ENCODE measurements around the gene PIGM. TPM values are rescaled to one million over a fixed set of nuclear protein-coding genes. Genes with fewer than 3 reads are reported as not detected.

The PIGM gene
- total RNA-seq, 2 experiments from 2014 or later: 3.9 to 4.0 TPM

GRCh38 chr1:160078512-160079195, 46.9 kb upstream of the PIGM start:
- peak; percentile 97 for ATAC-seq
- peaks cover 50% of the 10 kb centered on the region for H3K27me3 Mint-ChIP-seq
- no peak overlapping the region for H3K4me3 Mint-ChIP-seq
- peaks cover 13% of the 10 kb centered on the region for H3K4me1 Mint-ChIP-seq (ENCODE audit: low read depth)
- ChIA-PET CTCF (interaction anchor here (0.7 to 33.7 kb wide), 42 partner anchors 8 to 300 kb away, joined by 3 to 693 read pairs (median 5); partner anchors contain the start of genes ATP1A2, CASQ1, IGSF8 and IGSF9), POLR2A (interaction anchor here (0.6 to 2.0 kb wide), 4 partner anchors 10 to 297 kb away, joined by 3 to 11 read pairs (median 4); no protein-coding TSS in a partner anchor)
- TF ChIP-seq, protein P1, sequence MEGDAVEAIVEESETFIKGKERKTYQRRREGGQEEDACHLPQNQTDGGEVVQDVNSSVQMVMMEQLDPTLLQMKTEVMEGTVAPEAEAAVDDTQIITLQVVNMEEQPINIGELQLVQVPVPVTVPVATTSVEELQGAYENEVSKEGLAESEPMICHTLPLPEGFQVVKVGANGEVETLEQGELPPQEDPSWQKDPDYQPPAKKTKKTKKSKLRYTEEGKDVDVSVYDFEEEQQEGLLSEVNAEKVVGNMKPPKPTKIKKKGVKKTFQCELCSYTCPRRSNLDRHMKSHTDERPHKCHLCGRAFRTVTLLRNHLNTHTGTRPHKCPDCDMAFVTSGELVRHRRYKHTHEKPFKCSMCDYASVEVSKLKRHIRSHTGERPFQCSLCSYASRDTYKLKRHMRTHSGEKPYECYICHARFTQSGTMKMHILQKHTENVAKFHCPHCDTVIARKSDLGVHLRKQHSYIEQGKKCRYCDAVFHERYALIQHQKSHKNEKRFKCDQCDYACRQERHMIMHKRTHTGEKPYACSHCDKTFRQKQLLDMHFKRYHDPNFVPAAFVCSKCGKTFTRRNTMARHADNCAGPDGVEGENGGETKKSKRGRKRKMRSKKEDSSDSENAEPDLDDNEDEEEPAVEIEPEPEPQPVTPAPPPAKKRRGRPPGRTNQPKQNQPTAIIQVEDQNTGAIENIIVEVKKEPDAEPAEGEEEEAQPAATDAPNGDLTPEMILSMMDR (IDR thresholded peaks at IDR 0.05): peak; percentile 87
- DNase-seq: peak; percentile 86
- no peaks in the 10 kb centered on the region for H3K36me3 Mint-ChIP-seq (ENCODE audit: low read depth)
- H3K9me3 Mint-ChIP-seq: no peaks in the 10 kb centered on the region
- intact Hi-C loops (cut with micrococcal nuclease): no loop called here
- no peak overlapping the region for H3K27ac Mint-ChIP-seq

- TF ChIP-seq, protein P1 (IDR thresholded peaks at IDR 0.05): no peak
- POLR2A ChIA-PET: interaction anchor here (1.5 to 2.0 kb wide), 2 partner anchors 31 to 125 kb away, joined by 4 to 11 read pairs; no protein-coding TSS in a partner anchor
- Mint-ChIP-seq H3K9me3 (no peaks in the 10 kb centered on the region), H3K36me3 (ENCODE audit: low read depth) (no peaks in the 10 kb centered on the region), H3K27me3 (peaks cover 49% of the 10 kb centered on the region), H3K27ac (no peak overlapping the region), H3K4me3 (no peak overlapping the region), H3K4me1 (ENCODE audit: low read depth) (peaks cover 13% of the 10 kb centered on the region)
- CTCF ChIA-PET: interaction anchor here (1.1 to 33.7 kb wide), 15 partner anchors 9 to 175 kb away, joined by 3 to 693 read pairs (median 17); partner anchors contain the start of genes IGSF8 and PIGM
- DNase-seq: no peak
- ATAC-seq: no peak
- intact Hi-C loops (cut with micrococcal nuclease): no loop called here
Measured at GRCh38 chr1:160077486-160077885, 45.7 kb upstream of the PIGM start.

DNA sequence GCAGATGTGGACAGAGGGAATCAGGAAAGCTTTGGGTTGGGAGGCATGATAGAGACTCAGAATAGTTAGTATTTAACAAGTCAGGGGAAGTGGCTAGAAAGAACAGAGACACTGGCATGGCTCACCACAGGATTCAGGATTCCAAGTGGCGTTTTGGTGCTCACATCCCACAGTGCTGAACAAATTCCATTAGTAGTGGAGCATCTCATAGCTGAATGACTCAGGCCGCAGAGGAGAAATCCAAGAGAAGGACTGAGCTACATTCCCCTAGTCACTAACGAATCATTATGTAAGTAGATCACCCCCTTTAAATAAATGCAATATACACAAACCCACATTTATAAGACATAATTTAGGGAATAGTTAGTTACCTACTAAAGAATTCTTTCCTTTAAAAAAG, 44.5 kb upstream of the PIGM start:
- ATAC-seq (no peak), DNase-seq (no peak)
- CTCF ChIA-PET: interaction anchor here (4.4 to 33.7 kb wide), 4 partner anchors 8 to 69 kb away, joined by 38 to 693 read pairs (median 48); no protein-coding TSS in a partner anchor
- POLR2A ChIA-PET: interaction anchor here (1.8 kb wide), 1 partner anchor 9 kb away, joined by 5 read pairs; no protein-coding TSS in a partner anchor
- no peaks in the 10 kb centered on the region for H3K9me3 Mint-ChIP-seq
- H3K27me3 Mint-ChIP-seq: peaks cover 48% of the 10 kb centered on the region
- intact Hi-C loops (cut with micrococcal nuclease): no loop called here
- H3K4me3 Mint-ChIP-seq: no peak overlapping the region
- no peak overlapping the region for H3K27ac Mint-ChIP-seq
- H3K36me3 Mint-ChIP-seq (ENCODE audit: low read depth): no peaks in the 10 kb centered on the region
- TF ChIP-seq, protein P1 (IDR thresholded peaks at IDR 0.05): no peak
- H3K4me1 Mint-ChIP-seq (ENCODE audit: low read depth): peaks cover 22% of the 10 kb centered on the region

DNA sequence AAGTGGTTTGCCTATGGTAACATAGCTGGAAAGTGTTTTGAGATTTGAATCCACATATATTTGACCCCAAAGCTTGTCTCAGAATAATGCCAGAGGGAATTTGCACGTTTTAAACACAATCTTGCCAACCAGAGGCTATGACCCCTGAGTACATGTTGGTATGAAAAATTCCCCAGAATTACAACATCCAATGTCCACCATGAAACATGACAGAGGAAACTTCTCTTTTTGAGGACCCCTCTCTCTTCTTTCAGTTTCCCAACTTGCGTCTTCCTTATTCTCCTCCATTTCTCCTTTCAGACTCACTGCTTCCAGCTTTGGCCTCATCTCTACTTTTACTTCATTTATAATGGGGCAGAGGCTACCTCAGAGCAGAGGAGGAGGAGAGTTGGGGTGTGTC, 44.0 kb upstream of the PIGM start:
- intact Hi-C loops (cut with micrococcal nuclease): no loop called here
- Mint-ChIP-seq H3K4me1 (ENCODE audit: low read depth) (peaks cover 20% of the 10 kb centered on the region), H3K27ac (no peak overlapping the region), H3K36me3 (ENCODE audit: low read depth) (no peaks in the 10 kb centered on the region), H3K27me3 (peaks cover 45% of the 10 kb centered on the region), H3K4me3 (no peak overlapping the region), H3K9me3 (no peaks in the 10 kb centered on the region)
- POLR2A ChIA-PET: interaction anchor here (0.6 to 1.8 kb wide), 2 partner anchors 10 to 75 kb away, joined by 3 to 5 read pairs; no protein-coding TSS in a partner anchor
- CTCF ChIA-PET: interaction anchor here (4.4 to 33.7 kb wide), 4 partner anchors 8 to 69 kb away, joined by 38 to 693 read pairs (median 48); no protein-coding TSS in a partner anchor
- DNase-seq (no peak), ATAC-seq (no peak)
- TF ChIP-seq, protein P1 (IDR thresholded peaks at IDR 0.05): no peak

GRCh38 chr1:160074865-160075264, 43.1 kb upstream of the PIGM start:
- Mint-ChIP-seq H3K27ac (no peak overlapping the region), H3K4me3 (no peak overlapping the region), H3K36me3 (ENCODE audit: low read depth) (no peaks in the 10 kb centered on the region), H3K9me3 (no peaks in the 10 kb centered on the region), H3K27me3 (peaks cover 42% of the 10 kb centered on the region), H3K4me1 (ENCODE audit: low read depth) (peaks cover 20% of the 10 kb centered on the region)
- ATAC-seq (no peak), DNase-seq (no peak)
- CTCF ChIA-PET: interaction anchor here (0.6 to 33.7 kb wide), 3 partner anchors 9 to 34 kb away, joined by 3 to 693 read pairs (median 82); partner anchors contain the start of gene KCNJ9
- intact Hi-C loops (cut with micrococcal nuclease): no loop called here
- POLR2A ChIA-PET: interaction anchor here (0.9 to 1.1 kb wide), 2 partner anchors 10 to 44 kb away, joined by 3 read pairs; no protein-coding TSS in a partner anchor
- TF ChIP-seq, protein P1 (IDR thresholded peaks at IDR 0.05): no peak
